Erythroblast (primary cell): ENCODE results near the gene METTL21C.

Source experiments
- GATA1 ChIP-seq: IDR thresholded peaks from 2 replicates; pipeline ENCODE4 v1.6.1; 2011; ENCODE audit warnings: low read depth, mild to moderate bottlenecking, control low read depth, low read length, moderate library complexity
- POLR2A ChIP-seq: IDR thresholded peaks from 2 replicates; pipeline ENCODE4 v1.6.1; 2011; ENCODE audit warnings: mild to moderate bottlenecking, low read length

GRCh38 chr13:102667911-102668310 is 26.9 kb downstream of the METTL21C start:
- TF ChIP-seq POLR2A = no peak
- no peak for TF ChIP-seq GATA1
